SK-N-SH (cell line): Measurements from ENCODE around the gene BRSK1. TPM values are rescaled to one million over a fixed set of nuclear protein-coding genes. Genes with fewer than 3 reads are reported as not detected.
"Not testable (repeated sequence)": the region's sequence is repeated elsewhere in the genome, so short reads cannot be mapped to it uniquely, and the experiment has no call there.

ENCODE experiments used
- CTCF ChIA-PET: fragments of 300-600, 350-600 bp; formaldehyde crosslinking; extraction: SDS; loops from one replicate; lab custom pipeline; 2021; lab: Yijun Ruan, JAX
- POLR2A ChIA-PET: fragments of 350-600 bp; sonication (Branson Sonifier 250); formaldehyde crosslinking; extraction: SDS; loops from one replicate; lab custom pipeline; 2020; ENCODE audit warnings: antibody characterized with exemption, inconsistent platforms; lab: Yijun Ruan, JAX
- DNase-seq: peaks from one replicate; pipeline ENCODE4 v3.0.0; 2012
- H2AFZ ChIP-seq: fragments of 200-600 bp; sonication (generic); 2 replicates; pipeline ENCODE4 v1.8.1; 2016; ENCODE audit warnings: antibody characterized with exemption, mild to moderate bottlenecking, low read depth
- H3F3A ChIP-seq: fragments of 200-600 bp; sonication (generic); replicated peaks from 2 replicates; pipeline ENCODE3; 2016; ENCODE audit warnings: antibody characterized with exemption, mild to moderate bottlenecking; ENCODE audit not compliant: insufficient read depth
- H3K27ac ChIP-seq, 2 experiments: fragments of 200-500 bp in 1 of 2; fragments of 200-600 bp in 1 of 2; sonication (Bioruptor generic) in 1 of 2; sonication (generic), shearing (Covaris generic) in 1 of 2; 2 replicates each; pipeline versions ENCODE4 v1.5.1 to v1.6.1; 2014 to 2016; ENCODE audit warnings: low read depth in 2 of 2, inconsistent platforms in 1 of 2, low read length in 1 of 2, mild to moderate bottlenecking in 1 of 2, mixed read lengths in 1 of 2
- H3K27me3 ChIP-seq: fragments of 200-600 bp; sonication (generic), shearing (Covaris generic); 2 replicates; pipeline ENCODE4 v1.6.1; 2016; ENCODE audit warnings: mixed run types; ENCODE audit not compliant: insufficient read depth
- H3K36me3 ChIP-seq, 2 experiments: fragments of 200-500 bp in 1 of 2; fragments of 200-600 bp in 1 of 2; sonication (Bioruptor generic) in 1 of 2; sonication (generic) in 1 of 2; replicated peaks in 1 of 2; 2 replicates each; pipeline versions ENCODE3 to v1.5.1; 2014 to 2016; ENCODE audit warnings: low read length in 1 of 2, mild to moderate bottlenecking in 1 of 2; ENCODE audit not compliant: insufficient read depth in 2 of 2, control insufficient read depth in 1 of 2
- H3K4me1 ChIP-seq, 2 experiments: fragments of 200-500 bp in 1 of 2; fragments of 200-600 bp in 1 of 2; sonication (Bioruptor generic) in 1 of 2; sonication (generic), shearing (Covaris generic) in 1 of 2; 2 replicates each; pipeline versions ENCODE4 v1.5.1 to v1.6.1; 2014 to 2016; ENCODE audit warnings: low read depth in 1 of 2, low read length in 1 of 2, mixed run types in 1 of 2; ENCODE audit not compliant: insufficient read depth in 2 of 2, control insufficient read depth in 1 of 2
- H3K4me2 ChIP-seq: fragments of 200-600 bp; sonication (generic), shearing (Covaris generic); 2 replicates; pipeline ENCODE4 v1.6.1; 2017; ENCODE audit warnings: mixed run types
- H3K4me3 ChIP-seq, 2 experiments: fragments of 200-500 bp in 1 of 2; fragments of 200-600 bp in 1 of 2; sonication (Bioruptor generic) in 1 of 2; sonication (generic), shearing (Covaris generic) in 1 of 2; 2 replicates each; pipeline versions ENCODE4 v1.5.1 to v1.8.1; 2014 to 2016; ENCODE audit warnings: low read depth in 2 of 2, inconsistent platforms in 1 of 2, low read length in 1 of 2, mild to moderate bottlenecking in 1 of 2, mixed read lengths in 1 of 2, moderate library complexity in 1 of 2
- H3K79me2 ChIP-seq: fragments of 200-600 bp; sonication (generic); 2 replicates; pipeline ENCODE4 v1.8.1; 2017; ENCODE audit warnings: mild to moderate bottlenecking; ENCODE audit not compliant: insufficient read depth
- H3K9ac ChIP-seq: fragments of 200-600 bp; sonication (generic); 2 replicates; pipeline ENCODE4 v1.6.1; 2017; ENCODE audit warnings: mixed run types
- H3K9me2 ChIP-seq: fragments of 200-600 bp; sonication (generic); 2 replicates; pipeline ENCODE4 v1.6.1; 2017; ENCODE audit warnings: mixed run types
- H3K9me3 ChIP-seq: fragments of 200-600 bp; sonication (generic); 2 replicates; pipeline ENCODE4 v1.6.1; 2017; ENCODE audit warnings: mixed run types, mild to moderate bottlenecking, moderate library complexity
- H4K20me1 ChIP-seq: fragments of 200-600 bp; sonication (generic); 2 replicates; pipeline ENCODE4 v1.6.1; 2017; ENCODE audit warnings: mild to moderate bottlenecking, mixed run types; ENCODE audit not compliant: insufficient read depth
- CTCF ChIP-seq: fragments of 200-600 bp; sonication (generic); IDR thresholded peaks from 2 replicates; pipeline ENCODE4 v1.6.1; 2017; ENCODE audit warnings: antibody characterized with exemption, mild to moderate bottlenecking, moderate library complexity
- EZH2phosphoT487 ChIP-seq: fragments of 200-600 bp; sonication (generic); IDR thresholded peaks from 2 replicates; pipeline ENCODE4 v1.6.1; 2017; ENCODE audit warnings: low read depth, mixed run types, mild to moderate bottlenecking, antibody characterized with exemption, moderate library complexity, borderline replicate concordance
- FOSL2 ChIP-seq: IDR thresholded peaks from 2 replicates; pipeline ENCODE4 v1.4.0; 2012; ENCODE audit warnings: low read depth, mild to moderate bottlenecking, moderate library complexity, borderline replicate concordance
- IRF3 ChIP-seq: fragments of 150-350 bp; IDR thresholded peaks from 2 replicates; pipeline ENCODE4 v1.6.1; 2016; ENCODE audit warnings: mild to moderate bottlenecking, low read depth, low read length
- JUND ChIP-seq: IDR thresholded peaks from 2 replicates; pipeline ENCODE4 v1.4.0; 2012
- MEF2A ChIP-seq: IDR thresholded peaks from 2 replicates; pipeline ENCODE4 v1.4.0; 2012; ENCODE audit warnings: low read depth, borderline replicate concordance
- MXI1 ChIP-seq: IDR thresholded peaks from 2 replicates; pipeline ENCODE4 v1.6.1; 2012; ENCODE audit warnings: mild to moderate bottlenecking, low read depth, low read length, improper control_type of control experiment
- NFIC ChIP-seq: IDR thresholded peaks from 2 replicates; pipeline ENCODE4 v1.4.0; 2012; ENCODE audit warnings: borderline replicate concordance
- RAD21 ChIP-seq: IDR thresholded peaks from 2 replicates; pipeline ENCODE4 v1.6.1; 2012; ENCODE audit warnings: mild to moderate bottlenecking, low read length
- RFX5 ChIP-seq: IDR thresholded peaks from 2 replicates; pipeline ENCODE4 v1.6.1; 2012; ENCODE audit warnings: mild to moderate bottlenecking, improper control_type of control experiment, low read length
- RXRA ChIP-seq: IDR thresholded peaks from 2 replicates; pipeline ENCODE4 v1.4.0; 2012; ENCODE audit warnings: low read depth, mild to moderate bottlenecking, borderline replicate concordance
- TCF12 ChIP-seq: IDR thresholded peaks from 2 replicates; pipeline ENCODE4 v1.4.0; 2012
- TEAD4 ChIP-seq: IDR thresholded peaks from 2 replicates; pipeline ENCODE4 v1.4.0; 2012; ENCODE audit warnings: mild to moderate bottlenecking, borderline replicate concordance; ENCODE audit not compliant: insufficient read depth
- YY1 ChIP-seq: IDR thresholded peaks from 2 replicates; pipeline ENCODE4 v1.4.0; 2012; ENCODE audit warnings: low read depth, mild to moderate bottlenecking
- WGBS: methylation state at CpG from one replicate; pipeline ENCODE4 v1.1.6; 2017; ENCODE audit warnings: low lambda C conversion rate; 5-methylcytosine and 5-hydroxymethylcytosine counted together
- polyA plus RNA-seq, 3 experiments: library from polyadenylated mRNA; depleted of rRNA; stranded (reverse); fragments of >200 nt; gene quantifications; 2 replicates each; pipeline ENCODE4 v1.2.3, GENCODE V29; 2012
- TF ChIP-seq, protein P1 (sequence below): IDR thresholded peaks from 2 replicates; pipeline ENCODE4 v1.4.0; 2012; ENCODE audit warnings: low read depth, borderline replicate concordance

The BRSK1 gene
- polyA plus RNA-seq, 1 of the 3 experiments (the other 2 are of a cell fraction): 49.7 TPM

DNA sequence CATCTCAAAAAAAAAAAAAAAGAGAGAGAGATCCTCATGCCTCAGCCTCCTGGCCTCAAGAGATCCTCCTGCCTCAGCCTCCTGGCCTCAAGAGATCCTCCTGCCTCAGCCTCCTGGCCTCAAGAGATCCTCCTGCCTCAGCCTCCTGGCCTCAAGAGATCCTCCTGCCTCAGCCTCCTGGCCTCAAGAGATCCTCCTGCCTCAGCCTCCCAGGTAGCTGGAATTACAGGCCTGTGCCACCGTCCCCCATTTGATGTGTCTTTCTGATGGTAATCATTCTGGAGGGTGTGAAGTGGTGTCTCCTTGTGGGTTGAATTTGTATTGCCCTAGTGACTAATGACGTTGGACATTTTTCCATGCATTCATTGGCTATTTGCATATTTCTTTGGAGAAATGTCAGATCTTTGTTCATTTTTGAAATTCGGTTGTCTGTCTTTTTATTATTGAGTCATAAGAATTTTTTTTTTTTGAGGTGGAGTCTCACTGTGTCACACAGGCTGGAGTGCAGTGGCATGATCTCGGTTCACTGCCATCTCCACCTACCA is 45.0 kb downstream of the BRSK1 start:
- CTCF ChIA-PET, H3K9me2 ChIP-seq, H3K4me1 ChIP-seq, H3K9ac ChIP-seq, H3K79me2 ChIP-seq, H3K9me3 ChIP-seq, H3K4me3 ChIP-seq, DNase-seq, H3K36me3 ChIP-seq, POLR2A ChIA-PET, H3F3A ChIP-seq, H3K27me3 ChIP-seq, H4K20me1 ChIP-seq, H3K27ac ChIP-seq, H2AFZ ChIP-seq: not testable (repeated sequence)
- 26% methylated on average over 4 of the region's 4 CpGs for WGBS
- peak; percentile 99 for TF ChIP-seq RFX5
- H3K4me2 ChIP-seq: 0 out of 2 replicates have a peak overlapping the region, but pooled peaks have one; percentile 37

- WGBS: 70% methylated on average over 6 of the region's 6 CpGs
- H4K20me1 ChIP-seq, H3K9ac ChIP-seq, H3K9me2 ChIP-seq, H3K4me1 ChIP-seq, H3K27me3 ChIP-seq, H3K9me3 ChIP-seq, H3K36me3 ChIP-seq, H3K4me3 ChIP-seq, DNase-seq, POLR2A ChIA-PET: not testable (repeated sequence)
- 0 out of 2 replicates have a peak overlapping the region, but pooled peaks have one; percentile 37 for H3K4me2 ChIP-seq
- CTCF ChIA-PET: interaction anchor here (1.0 kb wide), 1 partner anchor 28 kb away, joined by 3 read pairs; no protein-coding TSS in a partner anchor
- TF ChIP-seq FOSL2: peak; percentile 43; the same call in 1 of the 2 replicates
- 0 out of 2 replicates have a peak, but pooled peaks have one; percentile 38 for TF ChIP-seq JUND
- TF ChIP-seq, all 33 proteins: peak for 2; not testable (repeated sequence) for 31
- not testable (repeated sequence) for H2AFZ ChIP-seq, H3K27ac ChIP-seq, H3K79me2 ChIP-seq, H3F3A ChIP-seq
These were observed 46.0 kb downstream of the BRSK1 start for GRCh38 chr19:55329791-55330190.

DNA sequence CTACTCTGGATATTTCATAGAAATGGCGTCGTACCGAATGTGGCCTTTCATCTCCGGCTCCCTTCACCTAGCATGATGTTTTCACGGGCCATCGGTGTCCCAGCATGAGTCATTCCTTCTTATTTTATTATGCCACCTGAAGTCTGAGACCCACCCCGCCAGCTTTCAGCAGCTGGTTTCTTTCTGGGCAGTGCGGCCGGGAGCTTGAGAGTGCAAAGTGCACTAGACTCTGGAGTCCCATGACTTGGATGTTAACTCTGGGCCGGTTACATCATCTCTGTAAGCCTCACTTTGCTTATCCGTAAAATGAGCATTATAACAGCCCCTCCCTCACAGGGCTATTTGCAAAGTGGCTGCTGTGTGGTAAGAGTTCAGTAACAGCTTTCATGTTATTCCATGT is 50.1 kb downstream of the BRSK1 start:
- Histone ChIP-seq H3K9me3 (no peaks in the 10 kb centered on the region), H3K36me3 (no peaks in the 10 kb centered on the region), H3K4me1 (peaks cover 0 to 6% of the 10 kb centered on the region in 2 experiments; a peak in 2 of 4 replicates), H4K20me1 (no peaks in the 10 kb centered on the region), H3F3A (peaks cover 8% of the 10 kb centered on the region), H3K9me2 (no peaks in the 10 kb centered on the region), H3K9ac (no peak overlapping the region), H3K27ac (no peak overlapping the region), H3K4me2 (no peak overlapping the region), H3K4me3 (no peak overlapping the region), H3K79me2 (no peaks in the 10 kb centered on the region), H3K27me3 (no peaks in the 10 kb centered on the region; the same call in 1 of the 2 replicates), H2AFZ (no peak overlapping the region)
- POLR2A ChIA-PET: no interaction called here
- DNase-seq: no peak
- WGBS: 76% methylated on average over 11 of the region's 11 CpGs
- CTCF ChIA-PET: interaction anchor here (2.9 kb wide), 1 partner anchor 32 kb away, joined by 14 read pairs; no protein-coding TSS in a partner anchor
- TF ChIP-seq, protein P1, sequence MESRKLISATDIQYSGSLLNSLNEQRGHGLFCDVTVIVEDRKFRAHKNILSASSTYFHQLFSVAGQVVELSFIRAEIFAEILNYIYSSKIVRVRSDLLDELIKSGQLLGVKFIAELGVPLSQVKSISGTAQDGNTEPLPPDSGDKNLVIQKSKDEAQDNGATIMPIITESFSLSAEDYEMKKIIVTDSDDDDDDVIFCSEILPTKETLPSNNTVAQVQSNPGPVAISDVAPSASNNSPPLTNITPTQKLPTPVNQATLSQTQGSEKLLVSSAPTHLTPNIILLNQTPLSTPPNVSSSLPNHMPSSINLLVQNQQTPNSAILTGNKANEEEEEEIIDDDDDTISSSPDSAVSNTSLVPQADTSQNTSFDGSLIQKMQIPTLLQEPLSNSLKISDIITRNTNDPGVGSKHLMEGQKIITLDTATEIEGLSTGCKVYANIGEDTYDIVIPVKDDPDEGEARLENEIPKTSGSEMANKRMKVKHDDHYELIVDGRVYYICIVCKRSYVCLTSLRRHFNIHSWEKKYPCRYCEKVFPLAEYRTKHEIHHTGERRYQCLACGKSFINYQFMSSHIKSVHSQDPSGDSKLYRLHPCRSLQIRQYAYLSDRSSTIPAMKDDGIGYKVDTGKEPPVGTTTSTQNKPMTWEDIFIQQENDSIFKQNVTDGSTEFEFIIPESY: no peak
- TF ChIP-seq TCF12 (no peak), FOSL2 (no peak), JUND (no peak), RAD21 (no peak), MXI1 (no peak), IRF3 (no peak), MEF2A (no peak), RXRA (no peak), TEAD4 (no peak), YY1 (no peak), EZH2phosphoT487 (no peak), CTCF (no peak), NFIC (no peak)
